Adrenal gland (tissue), 12 donors: ENCODE measurements around the gene AMPD2. TPM values are rescaled to one million over a fixed set of nuclear protein-coding genes. Genes with fewer than 3 reads are reported as not detected.

Experiments
- DNase-seq, 7 donors: peaks; one replicate each; pipeline ENCODE4 v3.0.0-alpha.2; 2019 to 2020
- H3K27ac ChIP-seq, 5 donors: fragments of 200-600 bp; sonication (generic) in 4 of 5; 1 replicate in 3 of 5; 2 replicates in 2 of 5; pipeline versions ENCODE4 v1.5.1 to v1.8.0; 2016 to 2020; ENCODE audit warnings: mild to moderate bottlenecking in 1 of 5
- H3K27me3 ChIP-seq: fragments of 200-600 bp; 2 replicates; pipeline ENCODE4 v1.8.0; 2021
- H3K36me3 ChIP-seq, 2 donors: fragments of 200-600 bp; replicated peaks in 1 of 2; 1 replicate in 1 of 2; 2 replicates in 1 of 2; pipeline versions ENCODE4 v1.5.1 to v1.8.0; 2018 to 2022
- H3K4me1 ChIP-seq, 2 donors: fragments of 200-600 bp; replicated peaks in 1 of 2; 1 replicate in 1 of 2; 2 replicates in 1 of 2; pipeline versions ENCODE4 v1.5.1 to v1.8.0; 2018 to 2021
- H3K4me3 ChIP-seq, 4 donors: fragments of 200-600 bp; sonication (generic) in 3 of 4; one replicate each; pipeline ENCODE4 v1.5.1; 2016 to 2018
- H3K9me3 ChIP-seq, 3 donors: fragments of 200-600 bp; sonication (generic) in 1 of 3; replicated peaks in 1 of 3; 1 replicate in 2 of 3; 2 replicates in 1 of 3; pipeline versions ENCODE4 v1.5.1 to v1.8.0; 2016 to 2021
- CTCF ChIP-seq, 6 experiments: fragments of 450-650 bp in 4 of 6; fragments of 200-600 bp in 2 of 6; sonication (generic) in 1 of 6; IDR thresholded peaks; 1 replicate in 5 of 6; 2 replicates in 1 of 6; pipeline versions ENCODE4 v1.5.1 to v1.8.0; 2016 to 2021; ENCODE audit warnings: antibody characterized with exemption in 6 of 6, mild to moderate bottlenecking in 2 of 6, moderate library complexity in 1 of 6
- POLR2A ChIP-seq, 2 donors: fragments of 450-650 bp; IDR thresholded peaks; one replicate each; pipeline ENCODE4 v1.6.1; 2017; ENCODE audit warnings: antibody characterized with exemption in 2 of 2, mild to moderate bottlenecking in 2 of 2, moderate library complexity in 1 of 2
- WGBS, 4 donors: extraction: QIAGEN DNeasy Blood & Tissue Kit in 2 of 4; methylation state at CpG; one replicate each; pipeline versions ENCODE4 v1.1.5 to v1.1.7; 2013 to 2017; 5-methylcytosine and 5-hydroxymethylcytosine counted together
- intact Hi-C, 2 donors: fragments of 100-400 bp; cut with DNase I; formaldehyde crosslinking; loops; one replicate each; pipeline versions ENCODE4 v1.14.1 to v1.15.0; 2022 to 2023
- polyA plus RNA-seq, 3 donors: library from polyadenylated mRNA; stranded (reverse); fragments of 200-250 nt in 2 of 3; fragments of 350-450 nt in 1 of 3; fragmentation: Illumina TruSeq in 1 of 3; extraction: RNeasy Lipid Tissue Mini Kit (QIAGEN cat#74804) in 1 of 3; gene quantifications; one replicate each; pipeline ENCODE4 v1.2.3, GENCODE V29; 2013 to 2014
- total RNA-seq, 9 donors: library from RNA; depleted of rRNA in 4 of 9; stranded (reverse); fragments of >200 nt in 4 of 9; fragments of 120-200 nt in 1 of 9; fragmentation: NEBNext Ultra II Directional in 1 of 9; extraction: Animal tissue kit (Norgen Biotek cat#: 25700) in 1 of 9; gene quantifications; one replicate each; pipeline versions ENCODE4 v1.1.0 to v1.2.4, GENCODE V29; 2013 to 2023
- donor health status: healthy with polysubstance abuse.
- donor health status: Bipolar disorder and iron deficiency.
- donor health status: DM: yes; HTN: yes; CAD: no.
- donor health status: DM: no; HTN: no; CAD: no.
- donor health status: DM: no; HTN: no; CAD: no.
- donor health status: DM: yes; HTN: yes; CAD: no.

The AMPD2 gene
- total and polyA plus RNA-seq, 12 donors, result 28.4 to 170 (median 69.2) TPM

- no peak overlapping the region for H3K27ac ChIP-seq
- no peaks in the 10 kb centered on the region for H3K36me3 ChIP-seq
- DNase-seq, result no peak
- WGBS, 4 donors, result 68 to 94% (median 72%) methylated on average over 2 of the region's 2 CpGs
- no peaks in the 10 kb centered on the region for H3K27me3 ChIP-seq
- intact Hi-C loops, result loop anchor here in 1 of 2 donors (10.0 kb wide), 1 partner anchor 332 kb away; the partner anchor contains the start of gene AHCYL1
- H3K9me3 ChIP-seq, result no peaks in the 10 kb centered on the region
- peaks cover 7 to 16% of the 10 kb centered on the region in 2 donors for H3K4me1 ChIP-seq
- H3K4me3 ChIP-seq, result no peak overlapping the region
- no peak for TF ChIP-seq POLR2A (IDR thresholded peaks at IDR 0.05)
- no peak for TF ChIP-seq CTCF (IDR thresholded peaks at IDR 0.05)
These were observed 32.8 kb downstream of the AMPD2 start for GRCh38 chr1:109652402-109652801.

- intact Hi-C loops, result loop anchor here in 1 of 2 donors (10.0 kb wide), 1 partner anchor 331 kb away; the partner anchor contains the start of gene AHCYL1
- WGBS, 4 donors, result 44 to 51% (median 47%) methylated on average over 2 of the region's 2 CpGs
- Histone ChIP-seq H3K4me3 (no peak overlapping the region), H3K4me1 (peaks cover 7 to 16% of the 10 kb centered on the region in 2 donors), H3K36me3 (peaks cover 0 to 6% of the 10 kb centered on the region in 2 donors), H3K27ac (no peak overlapping the region), H3K9me3 (no peaks in the 10 kb centered on the region), H3K27me3 (no peaks in the 10 kb centered on the region)
- no peak for DNase-seq
- TF ChIP-seq CTCF (IDR thresholded peaks at IDR 0.05), result no peak
- no peak for TF ChIP-seq POLR2A (IDR thresholded peaks at IDR 0.05)
These were observed 33.7 kb downstream of the AMPD2 start for GRCh38 chr1:109653306-109653705.

DNA sequence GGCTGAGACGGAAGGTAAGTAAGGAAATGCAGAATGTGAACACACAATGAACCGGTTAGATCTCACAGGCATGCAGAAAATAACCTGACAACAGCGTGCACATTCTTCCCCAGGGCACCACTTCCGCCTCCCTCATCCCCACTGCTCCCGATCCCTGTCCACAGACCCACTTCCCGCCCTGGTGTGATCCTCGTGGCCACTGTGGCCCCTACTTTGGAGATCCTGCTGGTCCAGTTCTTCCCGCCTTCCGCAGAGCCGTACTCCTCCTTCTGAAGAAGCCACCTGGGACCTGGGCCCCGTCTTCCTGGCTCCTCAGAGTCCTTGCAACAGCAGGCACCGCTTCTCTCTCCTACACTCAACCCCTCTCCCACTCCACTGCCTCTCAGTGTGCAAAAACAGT is 34.9 kb downstream of the AMPD2 start:
- Histone ChIP-seq H3K36me3 (peaks cover 0 to 13% of the 10 kb centered on the region in 2 donors), H3K27me3 (no peaks in the 10 kb centered on the region), H3K4me3 (no peak overlapping the region), H3K9me3 (no peaks in the 10 kb centered on the region), H3K4me1 (peaks cover 7 to 16% of the 10 kb centered on the region in 2 donors), H3K27ac (no peak overlapping the region)
- 91 to 95% (median 93%) methylated on average over 12 of the region's 12 CpGs for WGBS, 4 donors
- peak in 1 of 7 donors; percentile 49 for DNase-seq
- TF ChIP-seq POLR2A (IDR thresholded peaks at IDR 0.05) (no peak), CTCF (IDR thresholded peaks at IDR 0.05) (no peak)
- intact Hi-C loops, result loop anchor here in 1 of 2 donors (10.0 kb wide), 1 partner anchor 330 kb away; the partner anchor contains the start of gene AHCYL1

GRCh38 chr1:109655615-109656519 is 36.2 kb downstream of the AMPD2 start, which contains the start of gene GSTM4:
TSS of gene GSTM4 (plus strand) at chr1:109656099. CDS start at chr1:109656390, 291 bp downstream.
- WGBS, 4 donors, result 0 to 2% (median 1%) methylated on average over 24 to 54 of the region's 54 CpGs
- Histone ChIP-seq H3K36me3 (peaks cover 0 to 23% of the 10 kb centered on the region in 2 donors), H3K27ac (peak within 1 kb of the TSS; percentile 5 to 89 (median 61)), H3K4me1 (peaks cover 7 to 11% of the 10 kb centered on the region in 2 donors), H3K9me3 (no peaks in the 10 kb centered on the region), H3K4me3 (peak within 1 kb of the TSS; percentile 5 to 57 (median 36)), H3K27me3 (no peaks in the 10 kb centered on the region)
- intact Hi-C loops, result loop anchor here in 1 of 2 donors (10.0 kb wide), 1 partner anchor 329 kb away; the partner anchor contains the start of gene AHCYL1
- TF ChIP-seq CTCF (IDR thresholded peaks at IDR 0.05) (no peak), POLR2A (IDR thresholded peaks at IDR 0.05) (peak in 1 of 2 donors; percentile 65)
- DNase-seq, result peak; percentile 81 to 91 (median 86)
